Activated CD4-positive, alpha-beta T cell treated with anti-CD3 and anti-CD28 coated beads, Interleukin-2, amount 10 ng/mL, durations not matched to agents 24 days and 14 days (primary cell): Measurements from ENCODE around the gene TACSTD2. TPM values are rescaled to one million over a fixed set of nuclear protein-coding genes. Genes with fewer than 3 reads are reported as not detected.
"Not testable (repeated sequence)": the region's sequence is repeated elsewhere in the genome, so short reads cannot be mapped to it uniquely, and the experiment has no call there.

ENCODE experiments used
- DNase-seq: peaks from one replicate; pipeline ENCODE4 v3.0.0; 2022
- H3K27ac Mint-ChIP-seq: one replicate; pipeline ENCODE4 v1.8.0; 2022; ENCODE audit warnings: mild to moderate bottlenecking, mixed read lengths
- H3K27me3 Mint-ChIP-seq: one replicate; pipeline ENCODE4 v1.8.0; 2022; ENCODE audit warnings: mixed read lengths
- H3K36me3 Mint-ChIP-seq: one replicate; pipeline ENCODE4 v1.8.0; 2022; ENCODE audit warnings: low read depth, mild to moderate bottlenecking, mixed read lengths
- H3K4me1 Mint-ChIP-seq: one replicate; pipeline ENCODE4 v1.8.0; 2021; ENCODE audit warnings: mixed read lengths
- H3K4me3 Mint-ChIP-seq: one replicate; pipeline ENCODE4 v1.8.0; 2022; ENCODE audit warnings: mild to moderate bottlenecking, moderate library complexity, mixed read lengths
- H3K9me3 Mint-ChIP-seq: one replicate; pipeline ENCODE4 v1.8.0; 2021; ENCODE audit warnings: mixed read lengths
- intact Hi-C: fragments of 100-400 bp; cut with micrococcal nuclease; formaldehyde crosslinking; loops from one replicate; pipeline ENCODE4 v1.15.1; 2023
- total RNA-seq: library from RNA; stranded (reverse); gene quantifications from 2 replicates; pipeline ENCODE4 v1.2.3, GENCODE V29; 2022

Gene TACSTD2
- total RNA-seq, 1 donor from 2014 or later: not detected

DNA sequence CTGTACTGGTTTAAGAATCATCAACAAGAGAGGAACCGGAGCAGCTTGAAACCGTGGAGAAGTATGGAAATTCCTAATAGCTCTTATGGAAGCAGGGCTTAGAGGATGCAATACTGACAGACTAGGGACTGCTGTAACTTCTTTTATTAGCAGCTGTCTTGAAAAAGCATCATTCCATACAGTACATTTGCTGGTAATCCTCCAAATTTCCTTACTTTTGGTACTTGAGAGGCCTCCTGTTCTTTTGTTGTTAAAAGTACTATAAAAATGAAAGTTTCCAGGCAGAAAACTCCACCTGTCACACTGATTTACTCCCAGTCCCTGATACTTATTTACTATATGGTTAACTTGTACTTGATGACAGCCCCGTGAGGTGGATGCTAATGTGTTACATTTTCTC lies 38.2 kb downstream of the TACSTD2 start:
- H3K9me3 Mint-ChIP-seq: no peaks in the 10 kb centered on the region
- peaks cover 4% of the 10 kb centered on the region for H3K36me3 Mint-ChIP-seq
- no peak overlapping the region for H3K27ac Mint-ChIP-seq
- intact Hi-C loops: no loop called here
- peaks cover 2% of the 10 kb centered on the region for H3K27me3 Mint-ChIP-seq
- no peak for DNase-seq
- H3K4me1 Mint-ChIP-seq: peaks cover 3% of the 10 kb centered on the region
- no peak overlapping the region for H3K4me3 Mint-ChIP-seq

DNA sequence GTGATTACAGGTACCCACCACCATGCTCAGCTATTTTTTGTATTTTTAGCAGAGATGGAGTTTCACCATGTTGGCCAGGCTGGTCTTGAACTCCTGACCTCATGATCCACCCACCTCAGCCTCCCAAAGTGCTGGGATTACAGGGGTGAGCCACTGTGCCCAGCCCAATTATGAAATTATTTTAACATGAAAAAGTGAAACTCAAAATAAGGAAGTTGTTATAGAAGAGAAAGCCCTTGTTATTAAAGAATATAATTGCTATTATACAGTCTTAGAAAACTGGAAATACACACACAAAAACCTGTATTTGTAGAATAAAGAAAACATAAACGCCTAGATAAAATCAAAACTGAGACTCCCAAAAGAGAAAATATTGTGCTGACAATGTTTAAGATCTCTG lies 45.2 kb downstream of the TACSTD2 start:
- H3K36me3 Mint-ChIP-seq: peaks cover 11% of the 10 kb centered on the region
- DNase-seq, H3K27me3 Mint-ChIP-seq, H3K27ac Mint-ChIP-seq, H3K4me1 Mint-ChIP-seq, H3K4me3 Mint-ChIP-seq, intact Hi-C loops, H3K9me3 Mint-ChIP-seq: not testable (repeated sequence)

DNA sequence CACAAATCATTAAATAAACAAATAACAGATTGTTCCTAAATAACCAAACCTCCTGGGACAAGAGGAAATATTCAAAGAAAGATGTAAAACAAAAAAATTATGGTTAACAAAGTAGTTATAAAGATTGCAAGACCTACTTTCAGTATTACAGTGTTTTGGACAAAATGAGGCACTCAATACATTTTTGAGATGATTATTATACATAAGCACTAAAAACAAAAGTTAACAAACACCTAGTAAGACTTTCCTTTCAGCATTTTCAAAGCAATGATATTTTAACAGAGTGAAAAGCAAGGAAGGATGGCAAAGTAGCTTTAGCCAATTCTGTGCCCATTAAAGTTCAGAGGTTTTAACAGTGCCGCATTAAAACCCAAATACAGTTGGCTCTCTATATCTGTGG lies 47.8 kb downstream of the TACSTD2 start:
- peaks cover 10% of the 10 kb centered on the region for H3K36me3 Mint-ChIP-seq
- no peak overlapping the region for H3K27ac Mint-ChIP-seq
- H3K4me3 Mint-ChIP-seq: no peak overlapping the region
- no peak for DNase-seq
- H3K27me3 Mint-ChIP-seq: no peaks in the 10 kb centered on the region
- no peaks in the 10 kb centered on the region for H3K9me3 Mint-ChIP-seq
- intact Hi-C loops: no loop called here
- peaks cover 5% of the 10 kb centered on the region for H3K4me1 Mint-ChIP-seq

DNA sequence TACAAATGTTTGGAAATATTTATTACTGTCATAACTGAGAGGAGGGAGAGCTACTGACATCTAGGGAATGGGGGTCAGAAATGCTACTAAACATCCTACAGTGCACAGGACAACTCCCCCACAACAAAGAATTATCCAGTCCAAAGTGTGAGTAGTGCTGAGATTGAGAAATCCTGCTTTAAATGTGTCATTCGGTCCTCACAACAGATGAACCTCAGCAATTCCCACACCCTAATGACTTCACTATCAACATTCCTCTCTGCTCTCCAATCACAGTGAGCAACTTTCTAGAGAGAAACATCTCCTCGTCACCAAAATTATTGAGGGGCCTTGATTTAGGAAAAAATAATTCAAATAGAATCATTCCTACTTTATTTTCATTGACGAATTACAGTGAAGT lies 48.5 kb downstream of the TACSTD2 start:
- H3K27me3 Mint-ChIP-seq: no peaks in the 10 kb centered on the region
- H3K9me3 Mint-ChIP-seq: no peaks in the 10 kb centered on the region
- intact Hi-C loops: no loop called here
- H3K36me3 Mint-ChIP-seq: peaks cover 10% of the 10 kb centered on the region
- no peak overlapping the region for H3K27ac Mint-ChIP-seq
- H3K4me1 Mint-ChIP-seq: peaks cover 6% of the 10 kb centered on the region
- DNase-seq: no peak
- no peak overlapping the region for H3K4me3 Mint-ChIP-seq

Other genes starting within 250 kb of the TACSTD2 start
- gene OMA1, start 30.5 kb downstream of the TACSTD2 start, total RNA-seq: 10.6 and 13.8 TPM in 2 replicates
- gene MYSM1, start 122.8 kb upstream of the TACSTD2 start, total RNA-seq: 42.4 and 43.9 TPM in 2 replicates
- 51.6 and 52.6 TPM in 2 replicates for gene JUN, start 206.8 kb upstream of the TACSTD2 start, total RNA-seq